Neural crest cell (in vitro differentiated cells): ENCODE results near the gene TTBK2. TPM values are rescaled to one million over a fixed set of nuclear protein-coding genes. Genes with fewer than 3 reads are reported as not detected.

Experiments
- DNase-seq: peaks from one replicate; pipeline ENCODE4 v3.0.0; 2021; ENCODE audit warnings: low read depth, mixed read lengths, low spot score
- H3K27ac Mint-ChIP-seq: one replicate; pipeline ENCODE4 v1.8.0; 2021; ENCODE audit warnings: mild to moderate bottlenecking, mixed read lengths; ENCODE audit not compliant: unreplicated experiment
- H3K27me3 Mint-ChIP-seq: 2 replicates; pipeline ENCODE4 v1.8.0; 2021; ENCODE audit warnings: low read depth, mild to moderate bottlenecking, mixed read lengths
- H3K36me3 Mint-ChIP-seq: 2 replicates; pipeline ENCODE4 v1.8.0; 2021; ENCODE audit warnings: low read depth, mild to moderate bottlenecking, mixed read lengths
- H3K4me1 Mint-ChIP-seq: 2 replicates; pipeline ENCODE4 v1.8.0; 2021; ENCODE audit warnings: mixed read lengths
- H3K4me3 Mint-ChIP-seq: one replicate; pipeline ENCODE4 v1.8.0; 2021; ENCODE audit warnings: mild to moderate bottlenecking, mixed read lengths
- H3K9me3 Mint-ChIP-seq: 2 replicates; pipeline ENCODE4 v1.8.0; 2021; ENCODE audit warnings: mixed read lengths
- CTCF ChIP-seq: fragments of 200-600 bp; sonication (generic); conservative IDR thresholded peaks from 2 replicates; pipeline ENCODE4 v1.5.0; 2021; ENCODE audit warnings: antibody characterized with exemption, mild to moderate bottlenecking
- total RNA-seq: library from RNA; stranded (reverse); gene quantifications from 2 replicates; pipeline ENCODE4 v1.2.1, GENCODE V29; 2021

Gene TTBK2
- total RNA-seq, 1 donor from 2014 or later, result 28.2 TPM

- Mint-ChIP-seq H3K4me3 (no peak overlapping the region), H3K36me3 (peaks cover 5% of the 10 kb centered on the region), H3K27ac (no peak overlapping the region), H3K27me3 (no peaks in the 10 kb centered on the region), H3K9me3 (no peaks in the 10 kb centered on the region), H3K4me1 (no peaks in the 10 kb centered on the region)
- no peak for TF ChIP-seq CTCF
- no peak for DNase-seq
Measured at GRCh38 chr15:42939841-42940240, 19.3 kb upstream of the TTBK2 start.

- H3K4me3 Mint-ChIP-seq, result no peak overlapping the region
- H3K27me3 Mint-ChIP-seq, result no peaks in the 10 kb centered on the region
- no peak for DNase-seq
Measured at GRCh38 chr15:42937143-42937542, 16.6 kb upstream of the TTBK2 start.

GRCh38 chr15:42933886-42934667, 13.5 kb upstream of the TTBK2 start:
- H3K9me3 Mint-ChIP-seq, result no peaks in the 10 kb centered on the region
- H3K27ac Mint-ChIP-seq, result no peak overlapping the region
- no peak for DNase-seq
- no peak overlapping the region for H3K4me3 Mint-ChIP-seq
- H3K4me1 Mint-ChIP-seq, result no peaks in the 10 kb centered on the region
- no peaks in the 10 kb centered on the region for H3K27me3 Mint-ChIP-seq
- no peaks in the 10 kb centered on the region for H3K36me3 Mint-ChIP-seq
- TF ChIP-seq CTCF, result no peak

More at GRCh38 chr15:42937143-42937542, 16.6 kb upstream of the TTBK2 start:
- Mint-ChIP-seq H3K27ac (no peak overlapping the region), H3K4me1 (no peaks in the 10 kb centered on the region), H3K36me3 (peaks cover 5% of the 10 kb centered on the region), H3K9me3 (no peaks in the 10 kb centered on the region)
- no peak for TF ChIP-seq CTCF

- no peak for DNase-seq
- TF ChIP-seq CTCF, result no peak
- H3K36me3 Mint-ChIP-seq, result no peaks in the 10 kb centered on the region
- H3K9me3 Mint-ChIP-seq, result no peaks in the 10 kb centered on the region
- no peak overlapping the region for H3K27ac Mint-ChIP-seq
- H3K27me3 Mint-ChIP-seq, result no peaks in the 10 kb centered on the region
- no peaks in the 10 kb centered on the region for H3K4me1 Mint-ChIP-seq
- H3K4me3 Mint-ChIP-seq, result no peak overlapping the region
Measured at GRCh38 chr15:42932833-42933515, 12.4 kb upstream of the TTBK2 start.

- Mint-ChIP-seq H3K4me3 (no peak overlapping the region), H3K36me3 (no peaks in the 10 kb centered on the region), H3K27me3 (no peaks in the 10 kb centered on the region), H3K27ac (no peak overlapping the region), H3K9me3 (no peaks in the 10 kb centered on the region), H3K4me1 (no peaks in the 10 kb centered on the region)
- TF ChIP-seq CTCF, result no peak
- no peak for DNase-seq
Measured at GRCh38 chr15:42931702-42932486, 11.3 kb upstream of the TTBK2 start.
